GM19351 (cell line): Measurements from ENCODE around the gene RPS6KA2.

Source experiments
- ATAC-seq: cut with Tn5 transposase; IDR thresholded peaks from one replicate; pipeline ENCODE4 v1.9.1; 2021; ENCODE audit warnings: mild to moderate bottlenecking, moderate library complexity; ENCODE audit not compliant: unreplicated experiment

The RPS6KA2 gene

DNA sequence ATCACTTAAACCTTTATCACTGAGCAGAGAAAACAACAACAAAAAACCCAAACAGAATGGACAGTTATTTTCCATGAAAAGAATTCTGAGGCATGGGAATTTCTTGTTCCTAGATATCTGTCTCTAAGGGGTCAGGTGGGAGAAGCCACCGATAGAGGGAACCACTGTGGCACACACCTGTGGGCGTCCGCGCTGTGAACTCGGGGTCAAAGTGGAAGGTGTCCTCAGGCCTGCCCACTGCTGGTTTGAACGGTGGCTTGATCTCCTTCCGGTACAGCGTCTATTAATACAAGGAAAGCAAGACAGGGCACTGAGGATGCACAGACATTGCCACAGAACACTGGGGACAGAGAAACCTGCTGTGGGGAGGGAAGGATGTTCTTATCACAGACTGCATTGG is 167.8 kb downstream of the RPS6KA2 start:
- no peak for ATAC-seq

DNA sequence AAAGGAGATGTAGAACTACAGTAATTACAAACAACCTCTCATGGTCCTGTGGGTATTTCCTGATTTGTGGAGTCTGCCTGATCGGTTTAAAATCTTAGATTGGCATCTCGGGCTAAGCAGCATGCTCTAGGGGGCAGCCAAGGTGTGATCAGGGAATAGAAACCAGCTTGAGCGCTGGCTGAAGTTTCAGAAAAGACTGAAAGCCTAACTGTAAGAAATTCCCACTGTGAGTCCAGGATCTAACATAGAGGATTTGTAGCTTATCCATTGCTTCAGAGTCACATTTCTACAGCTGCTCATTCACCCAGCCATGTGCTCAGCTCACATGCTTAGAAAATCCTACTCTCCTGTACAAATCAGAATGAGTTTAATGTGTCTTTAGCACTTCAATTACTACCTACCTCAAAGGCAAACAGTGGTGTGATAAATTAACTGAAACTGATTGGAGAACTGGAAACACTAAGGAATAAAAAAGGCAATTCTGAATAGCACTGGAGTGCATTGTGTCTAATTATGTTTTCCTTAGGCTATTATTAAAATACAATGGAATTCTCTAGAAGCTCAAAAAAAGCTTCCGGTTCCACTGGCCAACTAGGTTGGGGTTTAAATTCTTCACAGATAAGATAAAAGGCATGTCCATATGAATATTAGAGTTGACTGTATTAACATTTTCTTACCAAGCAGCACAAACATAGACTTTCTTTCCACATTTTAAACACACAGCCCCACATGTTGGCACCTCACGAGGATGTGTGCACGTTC is 170.5 kb downstream of the RPS6KA2 start:
- ATAC-seq: no peak

DNA sequence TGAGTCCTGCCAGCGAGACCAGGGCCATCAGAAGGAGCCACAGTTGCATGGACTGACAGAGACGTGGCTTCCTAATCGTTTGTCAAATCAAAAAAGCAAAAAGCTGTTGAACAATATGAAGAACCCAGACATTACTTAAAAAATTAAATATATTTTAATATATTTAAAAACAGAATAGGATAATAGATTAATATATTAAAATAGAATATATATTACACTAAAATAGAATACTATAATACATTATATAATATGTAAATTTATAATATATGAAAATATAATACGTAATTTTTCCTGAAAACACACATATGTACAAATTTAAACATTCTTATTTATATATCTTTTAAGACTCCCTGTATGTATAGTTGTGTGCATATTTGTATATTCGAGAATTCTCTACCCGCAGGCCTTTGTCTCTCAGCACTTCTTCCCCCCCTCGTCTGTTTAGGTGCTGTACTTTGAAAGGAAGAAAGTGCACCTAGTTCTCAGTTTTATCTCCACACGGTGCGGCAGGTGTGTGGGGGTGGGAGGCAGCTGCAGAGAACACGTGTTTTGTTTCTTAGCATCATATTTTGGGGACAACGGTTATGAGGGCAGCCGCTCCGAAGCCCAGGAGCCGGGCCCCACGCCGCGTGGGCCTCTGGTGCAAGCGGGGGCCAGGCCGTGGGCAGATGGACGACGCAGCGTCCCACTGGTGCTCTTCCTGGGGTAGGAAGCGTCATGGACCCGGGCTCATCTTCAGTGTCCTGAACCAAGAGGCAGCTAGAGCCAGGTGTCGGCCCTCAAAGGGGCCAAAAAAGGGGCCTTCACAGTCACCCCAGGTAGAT is 172.1 kb downstream of the RPS6KA2 start:
- ATAC-seq: no peak

DNA sequence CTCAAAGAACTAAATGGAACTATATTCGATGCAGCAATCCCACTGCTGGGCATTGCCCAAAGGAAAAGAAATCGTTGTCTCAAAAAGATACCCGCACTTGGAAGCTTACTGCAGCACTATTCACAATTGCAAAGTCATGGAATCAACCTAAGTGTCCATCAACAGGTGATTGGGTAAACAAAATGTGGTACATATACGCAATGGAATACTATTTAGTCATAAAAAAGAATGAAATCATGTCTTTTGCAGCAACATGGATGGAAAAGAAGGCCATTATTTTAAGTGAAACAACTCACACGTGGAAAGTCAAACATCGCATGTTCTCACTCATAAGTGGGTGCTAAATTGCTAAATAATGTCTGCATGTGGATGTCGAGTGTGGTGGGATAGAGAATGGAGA is 173.4 kb downstream of the RPS6KA2 start:
- no peak for ATAC-seq

DNA sequence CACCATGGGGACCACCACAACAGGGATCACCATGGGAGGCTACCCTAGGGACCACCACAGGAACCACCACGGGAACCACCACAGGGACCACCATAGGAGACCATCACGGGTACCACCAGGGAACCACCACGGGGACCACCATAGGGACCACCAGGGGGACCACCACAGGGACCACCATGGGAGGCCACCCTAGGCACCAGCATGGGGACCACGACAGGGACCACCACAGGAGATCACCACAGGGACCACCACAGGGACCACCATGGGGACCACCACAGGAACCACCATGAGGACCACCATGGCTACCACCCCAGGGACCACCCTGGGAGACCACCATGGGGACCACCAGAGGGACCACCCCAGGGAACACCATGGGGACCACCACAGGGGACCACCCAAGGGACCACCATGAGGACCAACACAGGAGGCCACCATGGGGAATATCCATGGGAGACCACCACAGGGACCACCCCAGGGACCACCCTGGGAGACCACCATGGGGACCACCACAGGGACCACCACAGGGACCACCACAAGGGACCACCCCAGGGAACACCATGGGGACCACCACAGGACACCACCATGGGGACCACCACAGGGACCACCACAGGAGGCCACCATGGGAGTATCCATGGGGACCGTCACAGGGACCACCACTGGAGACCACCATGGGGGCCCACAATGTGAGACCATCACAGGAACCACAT is 176.7 kb downstream of the RPS6KA2 start:
- no peak for ATAC-seq

DNA sequence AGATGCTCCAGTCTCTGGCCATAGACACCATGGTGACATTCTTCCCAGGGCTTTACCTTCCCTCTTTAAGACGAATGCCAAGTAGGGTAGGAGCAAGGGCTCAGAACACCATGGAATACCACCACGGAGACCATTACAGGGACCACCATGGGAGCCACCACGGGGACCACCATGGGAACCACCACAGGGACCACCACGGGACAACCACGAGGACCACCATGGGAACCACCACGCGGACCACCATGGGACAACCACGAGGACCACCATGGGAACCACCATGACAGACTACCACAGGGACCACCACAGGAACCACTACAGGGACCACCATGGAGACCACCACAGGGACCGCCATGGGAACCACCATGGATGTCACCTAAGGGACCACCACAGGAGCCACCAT is 177.4 kb downstream of the RPS6KA2 start:
- ATAC-seq: no peak

DNA sequence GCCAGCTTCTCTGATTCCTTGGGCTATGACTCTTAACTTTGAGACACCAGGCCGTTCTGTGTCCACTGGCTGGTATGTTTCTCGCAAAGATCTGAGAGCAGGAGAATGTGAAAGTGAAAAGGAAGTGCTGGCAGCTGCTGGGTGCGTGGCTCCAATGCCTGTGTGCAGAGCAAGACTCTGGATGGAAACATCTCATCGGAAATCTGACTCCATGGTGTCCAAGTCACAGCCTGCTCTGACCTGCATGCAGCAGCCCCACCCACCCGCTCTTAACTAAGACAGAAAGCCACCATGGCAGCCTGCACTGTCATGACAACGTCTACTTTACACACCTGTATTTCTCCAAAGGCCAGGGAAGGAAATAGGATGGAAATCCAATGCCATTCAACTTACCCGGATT is 178.0 kb downstream of the RPS6KA2 start:
- ATAC-seq: no peak

DNA sequence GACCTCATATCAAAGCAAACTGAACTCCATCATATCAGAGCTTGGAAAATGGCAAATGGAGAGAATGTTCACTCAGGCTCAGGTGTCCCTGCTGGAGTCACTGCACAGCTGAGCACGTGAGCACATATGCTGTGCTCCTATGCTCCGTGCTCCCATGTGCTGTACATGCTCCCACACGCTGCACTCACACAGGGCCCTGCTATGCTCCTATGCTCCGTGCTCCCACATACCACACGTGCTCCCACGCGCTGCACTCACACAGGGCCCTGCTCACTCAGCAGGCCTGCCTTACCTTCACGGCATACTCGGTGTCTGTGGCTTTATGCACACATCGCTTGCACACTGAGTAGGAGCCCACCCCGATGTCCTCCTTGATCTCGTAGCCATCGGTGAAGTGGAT is 178.6 kb downstream of the RPS6KA2 start:
- no peak for ATAC-seq

DNA sequence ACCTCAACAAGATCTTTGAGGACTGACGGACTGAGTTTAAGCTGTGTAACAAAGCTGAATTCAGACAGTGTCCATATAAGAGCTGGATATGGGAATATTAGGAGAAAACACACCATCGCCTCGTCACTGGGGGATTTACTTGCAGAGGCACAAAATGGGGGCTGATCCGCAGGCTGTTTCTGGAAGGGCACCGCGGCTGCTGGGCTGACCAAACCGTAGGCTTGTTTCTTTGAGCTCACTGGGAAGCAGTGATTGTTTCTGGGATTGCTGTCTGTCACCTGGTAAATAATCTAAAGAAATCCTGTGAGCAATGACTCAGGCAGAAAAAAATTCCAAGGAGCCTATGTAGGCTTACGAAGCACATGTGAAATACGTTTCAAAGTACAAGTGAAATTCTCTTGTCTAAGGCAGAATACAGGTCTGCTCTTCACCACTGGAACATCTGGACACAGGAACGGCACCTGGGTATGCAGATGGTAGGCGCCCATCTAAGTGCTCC is 180.4 kb downstream of the RPS6KA2 start:
- no peak for ATAC-seq

DNA sequence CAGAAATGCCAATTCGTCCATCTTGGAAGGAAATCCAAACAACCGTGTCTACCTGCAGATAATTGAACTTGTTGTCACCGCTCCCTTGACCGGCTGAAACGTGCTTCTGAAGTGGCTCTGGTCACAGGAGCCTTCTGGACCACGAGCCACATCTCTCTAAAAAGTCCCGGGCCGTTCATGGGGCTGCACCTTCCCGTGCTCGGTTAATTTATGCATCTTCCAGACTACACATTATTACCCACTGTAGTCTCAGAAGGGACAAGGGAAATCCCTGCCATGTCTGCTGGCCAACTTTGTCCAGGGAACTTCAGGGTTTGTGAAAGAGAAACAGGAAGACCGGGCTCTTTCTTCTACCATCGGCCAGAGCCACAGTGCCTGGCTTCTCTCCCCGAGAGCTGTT is 180.9 kb downstream of the RPS6KA2 start:
- ATAC-seq: no peak

DNA sequence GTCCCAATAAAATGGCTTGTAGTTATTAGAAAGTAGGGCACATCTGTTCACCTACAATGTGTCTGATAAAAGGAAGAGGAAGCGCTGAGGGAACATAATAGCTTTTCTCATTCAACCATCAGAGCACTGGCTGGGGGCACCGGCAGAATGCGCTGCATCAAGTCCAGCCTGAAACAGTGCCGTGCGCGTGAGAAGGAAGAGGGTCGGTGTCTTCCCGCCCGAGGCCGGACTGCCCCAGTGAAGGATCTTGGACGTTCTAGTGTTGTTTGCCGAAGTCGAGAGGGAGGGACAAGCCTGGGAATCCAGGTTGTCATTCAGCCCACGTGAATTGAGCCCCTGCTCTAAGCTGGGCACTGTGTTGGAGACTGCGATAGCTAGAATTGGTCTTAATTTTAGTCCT is 182.6 kb downstream of the RPS6KA2 start:
- ATAC-seq: no peak

DNA sequence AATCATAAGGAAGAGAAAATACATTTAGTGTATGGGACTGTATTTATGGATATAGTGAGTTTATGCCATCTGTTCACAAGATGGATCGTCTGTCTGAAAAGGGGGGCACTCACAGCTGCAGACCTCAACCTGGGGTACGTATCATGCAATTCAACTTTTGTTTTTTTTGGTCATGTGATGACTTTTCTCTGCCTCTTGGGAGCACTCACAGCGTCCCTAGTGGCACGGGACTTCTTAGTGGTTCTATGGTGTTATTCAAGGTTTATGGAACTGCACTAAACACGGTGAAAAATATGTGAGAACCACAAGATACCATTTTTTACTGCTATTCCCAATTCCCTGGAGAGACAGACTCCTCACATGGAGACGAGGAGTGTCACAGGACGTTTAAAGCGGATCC is 183.9 kb downstream of the RPS6KA2 start:
- ATAC-seq: no peak

DNA sequence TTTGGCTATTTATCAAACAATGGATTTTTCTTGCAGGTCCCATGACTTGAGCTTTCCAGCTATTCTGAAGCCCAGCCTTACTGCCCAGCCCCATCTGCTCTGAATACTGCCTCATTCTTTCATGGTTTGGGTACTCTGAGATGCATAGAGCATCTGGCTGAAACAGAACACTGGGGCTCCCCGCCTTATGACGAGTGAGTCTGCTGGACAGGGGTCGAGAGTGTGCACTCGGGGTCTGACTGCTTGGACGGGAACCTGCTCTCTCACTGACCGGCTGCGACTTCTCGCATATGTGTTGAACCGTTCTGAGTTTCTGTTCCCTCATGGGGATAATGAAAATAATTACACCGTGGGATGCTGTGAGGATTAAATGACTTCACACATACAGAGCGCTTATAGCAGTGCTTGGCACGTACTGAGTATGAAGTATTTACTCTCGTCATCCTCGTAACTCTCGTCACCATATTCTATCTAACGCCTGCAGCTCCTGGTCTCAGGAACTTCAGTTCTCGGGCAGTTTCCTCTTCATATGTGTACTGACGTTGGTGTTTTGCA is 184.8 kb downstream of the RPS6KA2 start:
- no peak for ATAC-seq

DNA sequence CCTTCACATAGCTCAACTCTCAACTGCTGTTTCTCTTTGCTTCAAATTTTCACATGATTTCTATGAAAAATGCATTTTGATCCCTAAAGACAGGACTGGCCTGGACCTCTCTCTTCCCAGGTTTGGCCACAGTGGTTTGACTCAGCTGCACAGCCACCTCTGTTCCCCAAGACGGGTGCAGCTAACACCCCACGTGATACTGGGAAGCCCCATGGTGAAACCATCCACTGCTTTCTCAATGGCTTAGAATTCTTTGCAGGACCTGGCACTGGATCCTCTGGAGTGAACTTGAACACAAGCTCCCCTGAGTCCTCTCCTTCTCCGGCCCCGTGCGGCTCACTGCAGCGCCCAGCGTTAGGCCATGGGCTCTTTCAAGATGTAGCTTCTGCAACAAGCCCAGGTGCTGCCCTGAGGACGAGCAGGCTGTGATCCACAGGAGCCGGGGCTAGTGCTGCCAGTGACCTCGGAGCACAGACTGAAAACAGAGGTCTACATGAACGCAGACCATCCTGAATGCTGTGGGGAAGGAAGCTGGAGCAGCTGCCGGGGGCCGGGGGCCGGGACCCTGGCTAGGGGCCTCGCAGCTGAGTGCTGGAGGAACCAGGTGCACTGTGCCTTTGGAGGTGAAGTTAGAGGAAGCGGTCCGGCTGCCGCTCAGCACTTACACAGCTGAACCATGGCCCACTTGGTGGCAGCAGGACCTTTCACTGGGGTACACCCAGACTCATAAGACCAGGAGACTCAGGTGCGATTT is 185.5 kb downstream of the RPS6KA2 start:
- ATAC-seq: no peak

DNA sequence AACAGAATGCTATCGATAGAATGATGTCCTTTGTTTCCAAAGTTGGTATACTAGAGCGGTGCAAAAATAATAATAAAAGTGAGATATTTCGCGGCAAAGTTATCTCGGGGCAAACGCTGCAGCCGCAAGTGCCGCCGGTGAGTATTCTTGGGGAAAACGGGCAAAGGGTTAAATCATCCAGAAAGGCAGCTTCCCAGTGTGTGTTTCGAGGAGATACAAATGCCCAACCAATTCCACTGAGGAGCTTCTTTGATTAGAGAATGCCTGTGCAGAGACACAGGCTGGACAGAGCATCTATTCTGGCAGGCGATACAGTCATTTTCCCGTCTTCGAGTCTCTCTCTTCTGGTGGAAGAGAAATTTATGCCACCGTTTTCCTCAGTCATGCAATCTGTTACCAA is 186.3 kb downstream of the RPS6KA2 start:
- no peak for ATAC-seq

DNA sequence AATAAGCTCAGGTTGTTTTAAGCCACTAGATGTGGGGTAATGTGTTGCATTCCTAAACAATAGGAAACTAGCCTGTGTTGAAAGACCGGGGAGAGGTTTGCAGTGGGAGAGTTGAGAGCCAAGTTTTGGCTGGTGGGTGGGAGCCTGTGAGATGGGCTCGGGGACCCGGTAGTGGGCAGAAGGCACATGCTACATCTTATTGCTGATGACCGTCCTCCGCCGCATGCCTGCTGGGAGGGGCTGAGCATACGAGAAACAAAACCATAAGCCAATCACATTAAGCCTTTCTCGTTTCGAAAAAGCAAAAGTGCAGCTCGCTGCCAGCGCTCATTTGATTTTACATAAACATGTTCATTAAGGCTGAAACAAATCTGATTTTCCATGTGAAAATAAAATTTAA is 186.9 kb downstream of the RPS6KA2 start:
- ATAC-seq: no peak

DNA sequence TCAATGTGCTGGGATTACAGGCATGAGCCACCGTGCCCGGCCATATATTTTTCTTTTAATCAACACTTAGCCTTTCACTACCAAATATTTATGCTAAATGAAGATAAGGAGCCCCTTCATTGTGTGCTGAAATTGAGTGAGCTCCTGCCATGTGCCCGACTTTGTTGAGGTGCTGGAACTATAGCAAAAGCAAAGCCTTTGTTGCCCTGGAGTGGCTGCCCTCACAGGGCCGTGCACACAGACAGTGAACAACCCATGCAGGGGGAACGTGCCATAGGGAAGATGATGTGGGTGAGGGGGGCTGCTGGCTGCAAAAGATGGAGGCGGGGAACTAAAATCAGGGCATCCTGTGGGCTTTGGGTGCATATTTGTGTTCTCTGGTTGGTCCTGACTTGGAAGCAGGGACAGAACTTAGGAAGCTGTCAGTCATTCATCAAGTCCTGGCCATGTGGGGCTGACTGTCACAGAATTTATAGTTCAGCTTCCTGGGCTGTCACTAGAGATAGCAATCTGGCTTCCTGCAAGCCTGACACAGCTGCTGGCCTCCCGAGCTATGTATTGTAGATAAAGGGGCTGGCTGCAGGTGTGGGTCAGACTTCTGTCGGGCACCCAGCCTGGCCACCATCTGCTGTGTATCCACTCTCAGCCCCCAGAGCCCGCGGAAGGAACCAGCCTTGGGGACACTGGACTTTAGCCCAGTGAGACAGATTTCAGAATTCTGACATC is 187.5 kb downstream of the RPS6KA2 start:
- no peak for ATAC-seq

DNA sequence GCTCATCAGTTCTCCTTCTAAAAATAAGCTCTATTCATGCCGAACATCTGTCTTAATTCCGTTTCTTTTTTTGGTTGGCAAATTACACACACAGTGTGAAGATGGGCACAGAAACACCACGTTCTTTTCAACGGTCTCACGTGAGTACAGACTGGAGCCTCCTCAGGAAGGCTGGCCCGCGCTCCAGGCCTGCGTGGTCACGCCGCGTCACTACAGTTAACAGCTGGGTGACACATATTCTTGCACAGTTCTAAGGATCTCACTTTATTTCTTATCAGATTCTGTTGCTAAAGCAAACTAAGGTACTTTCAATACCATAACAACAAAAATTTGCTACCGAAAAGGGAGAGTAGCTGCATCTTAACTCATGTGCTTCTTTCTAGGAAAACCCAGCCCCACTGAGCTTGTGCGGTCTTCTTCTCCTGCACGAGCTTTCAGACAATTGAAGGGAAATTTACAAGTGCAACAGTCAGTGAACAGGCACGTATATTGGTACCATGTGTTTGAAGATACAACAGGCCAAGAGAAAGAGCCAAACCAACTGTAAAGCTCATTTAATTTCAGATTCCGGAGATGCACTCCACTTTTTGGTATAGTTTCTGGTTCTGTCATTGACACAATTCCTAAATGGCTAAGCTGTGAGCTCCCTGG is 188.7 kb downstream of the RPS6KA2 start:
- no peak for ATAC-seq

DNA sequence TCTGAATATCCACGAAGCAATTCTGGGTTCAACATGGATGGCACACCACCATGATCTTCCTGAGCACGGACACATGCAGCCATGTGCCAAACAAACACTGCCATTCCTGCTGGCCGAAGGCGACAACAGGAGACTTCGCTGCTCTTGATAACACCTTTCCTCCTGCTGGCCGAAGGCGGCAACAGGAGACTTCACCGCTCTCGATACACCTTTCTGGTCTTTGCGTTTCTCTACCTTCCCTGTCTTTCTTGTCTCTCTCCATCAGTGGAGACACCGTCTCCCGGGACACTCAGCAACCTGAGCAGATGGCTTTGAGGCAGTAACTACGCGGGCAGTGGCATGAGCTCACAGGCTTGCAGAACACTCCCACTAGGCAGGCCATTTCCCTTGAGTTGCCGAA is 189.4 kb downstream of the RPS6KA2 start:
- ATAC-seq: no peak
